ENCODE results near the gene PXYLP1. TPM values are rescaled to one million over a fixed set of nuclear protein-coding genes. Genes with fewer than 3 reads are reported as not detected.

Gene PXYLP1
- total RNA-seq, 1 donor from 2014 or later: 26.1 TPM

- peak overlapping the region; percentile 42 for H3K27ac Mint-ChIP-seq
- peaks cover 13% of the 10 kb centered on the region for H3K27me3 Mint-ChIP-seq
- no peak for TF ChIP-seq CTCF (conservative IDR thresholded peaks at IDR 0.05)
- peaks cover 40% of the 10 kb centered on the region for H3K4me1 Mint-ChIP-seq (ENCODE audit: unreplicated experiment)
- peaks cover 6% of the 10 kb centered on the region for H3K36me3 Mint-ChIP-seq
- H3K4me3 Mint-ChIP-seq: peak overlapping the region; percentile 91
- DNase-seq (ENCODE audit: extremely low spot score, unreplicated experiment): peak; percentile 20
- H3K9me3 Mint-ChIP-seq: no peaks in the 10 kb centered on the region
Observed at GRCh38 chr3:141229132-141229531, 2.5 kb upstream of the PXYLP1 start.

- DNase-seq (ENCODE audit: extremely low spot score, unreplicated experiment): no peak
- Mint-ChIP-seq H3K27me3 (peaks cover 13% of the 10 kb centered on the region), H3K27ac (peak overlapping the region; percentile 42), H3K4me1 (ENCODE audit: unreplicated experiment) (peaks cover 44% of the 10 kb centered on the region), H3K4me3 (peak overlapping the region; percentile 91), H3K9me3 (no peaks in the 10 kb centered on the region), H3K36me3 (peaks cover 12% of the 10 kb centered on the region)
- no peak for TF ChIP-seq CTCF (conservative IDR thresholded peaks at IDR 0.05)
Observed at GRCh38 chr3:141230293-141230692, 1.3 kb upstream of the PXYLP1 start.

DNA sequence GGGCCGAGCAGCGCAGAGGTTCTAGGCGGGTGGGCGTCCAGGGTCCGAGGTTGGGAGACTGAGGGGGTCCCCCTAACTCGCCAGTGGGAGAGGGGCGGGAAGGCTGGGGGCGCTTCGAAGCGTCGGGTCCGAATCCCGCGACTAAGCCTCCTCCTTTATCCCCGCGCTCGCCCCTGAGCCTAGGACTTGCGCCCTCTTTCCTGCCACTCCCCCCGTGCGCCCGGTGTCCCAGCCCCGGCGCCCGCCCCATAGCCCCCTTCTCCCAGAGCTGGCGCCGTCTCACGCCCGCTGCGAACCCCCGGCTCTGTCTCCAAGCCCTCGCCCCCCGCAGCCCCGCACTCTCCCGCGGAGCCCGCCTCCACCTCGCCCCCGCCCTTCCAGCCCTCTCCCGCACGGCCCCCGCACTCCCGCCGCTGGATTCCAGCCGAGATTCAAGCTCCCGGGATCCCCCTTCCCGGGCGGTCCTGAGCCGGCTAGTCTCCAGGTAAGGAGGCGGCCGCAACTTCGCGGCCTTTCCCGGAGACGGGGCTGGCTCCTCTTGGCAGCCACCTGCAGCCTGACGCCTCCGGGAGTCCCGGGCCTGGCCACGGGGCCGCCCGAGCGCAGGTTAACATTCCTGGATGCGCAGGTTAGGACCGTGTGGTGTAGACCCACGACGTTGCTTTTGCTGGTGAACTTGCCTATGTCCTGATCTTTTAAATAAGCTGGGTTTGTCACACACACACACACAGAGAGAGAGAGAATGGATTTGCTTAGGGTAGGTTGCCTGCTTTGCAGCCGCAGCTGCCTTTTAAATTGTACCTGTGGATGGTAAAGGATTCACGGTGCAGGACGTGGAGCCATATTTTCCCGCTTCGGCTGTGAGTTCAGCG is 563 bp downstream of the PXYLP1 start:
- Mint-ChIP-seq H3K27me3 (peaks cover 13% of the 10 kb centered on the region), H3K27ac (peak overlapping the region; percentile 84), H3K4me1 (ENCODE audit: unreplicated experiment) (peaks cover 43% of the 10 kb centered on the region), H3K4me3 (peak overlapping the region; percentile 91), H3K36me3 (peaks cover 16% of the 10 kb centered on the region), H3K9me3 (no peaks in the 10 kb centered on the region)
- no peak for TF ChIP-seq CTCF (conservative IDR thresholded peaks at IDR 0.05)
- no peak for DNase-seq (ENCODE audit: extremely low spot score, unreplicated experiment)

DNA sequence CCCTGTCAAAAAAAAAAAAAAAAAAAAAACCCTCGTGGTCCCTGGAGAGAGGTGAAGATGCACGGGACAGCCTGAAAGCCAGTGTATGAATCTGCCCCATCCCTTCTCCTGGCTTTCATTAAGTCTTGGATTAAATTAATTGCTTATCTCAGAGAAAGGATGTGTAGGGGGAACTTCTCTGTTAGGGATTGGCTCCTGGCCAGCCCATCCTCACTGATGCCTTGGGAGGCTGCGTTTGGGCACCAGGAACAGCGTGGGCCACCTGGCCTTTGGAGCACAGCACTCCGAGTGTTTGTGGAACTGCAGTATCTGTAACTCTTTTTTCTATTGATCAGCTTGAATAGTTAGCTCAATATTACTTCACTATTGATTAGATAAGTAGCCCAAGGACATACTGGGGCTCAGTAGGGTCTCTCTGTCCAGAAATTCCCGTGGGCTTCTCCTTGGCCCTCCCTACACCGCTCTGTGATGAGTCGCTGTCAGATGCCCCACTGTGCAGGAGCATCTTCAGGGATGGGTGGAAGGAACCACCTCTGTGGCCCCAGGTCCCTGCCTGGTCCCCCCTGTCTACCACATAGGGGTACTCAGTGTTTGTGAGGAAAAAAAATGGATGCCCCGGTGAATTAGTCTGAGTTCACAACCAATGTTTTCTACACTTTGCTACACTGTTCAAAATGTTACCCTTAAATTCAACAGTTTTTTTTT is 2.0 kb downstream of the PXYLP1 start:
- H3K27me3 Mint-ChIP-seq: peaks cover 11% of the 10 kb centered on the region
- H3K9me3 Mint-ChIP-seq: no peaks in the 10 kb centered on the region
- no peak for TF ChIP-seq CTCF (conservative IDR thresholded peaks at IDR 0.05)
- peaks cover 31% of the 10 kb centered on the region for H3K4me1 Mint-ChIP-seq (ENCODE audit: unreplicated experiment)
- peaks cover 16% of the 10 kb centered on the region for H3K36me3 Mint-ChIP-seq
- peak overlapping the region; percentile 91 for H3K4me3 Mint-ChIP-seq
- no peak overlapping the region for H3K27ac Mint-ChIP-seq
- peak; percentile 48 for DNase-seq (ENCODE audit: extremely low spot score, unreplicated experiment)

DNA sequence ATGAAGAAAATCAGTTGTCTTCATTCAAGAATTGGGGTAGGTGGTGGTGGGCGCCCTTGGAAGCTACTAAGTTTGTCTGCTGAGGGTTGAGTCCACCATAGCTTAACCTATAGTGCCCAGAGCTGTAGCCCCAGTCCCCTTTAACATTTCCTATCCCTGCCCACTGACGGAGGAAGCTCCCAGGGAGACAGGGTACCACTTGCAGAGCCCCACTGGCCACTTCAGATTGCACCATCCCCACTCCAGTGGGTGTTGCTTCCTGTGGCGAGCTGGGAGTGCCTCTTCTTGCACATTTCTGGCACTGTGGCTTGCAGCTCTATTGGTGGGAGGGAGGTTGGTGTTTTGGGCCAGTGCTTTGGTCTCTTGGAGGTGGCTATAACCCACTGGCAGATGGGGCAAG is 2.7 kb downstream of the PXYLP1 start:
- Mint-ChIP-seq H3K4me3 (no peak overlapping the region), H3K27me3 (peaks cover 7% of the 10 kb centered on the region), H3K36me3 (peaks cover 19% of the 10 kb centered on the region), H3K27ac (no peak overlapping the region), H3K4me1 (ENCODE audit: unreplicated experiment) (peaks cover 24% of the 10 kb centered on the region), H3K9me3 (no peaks in the 10 kb centered on the region)
- DNase-seq (ENCODE audit: extremely low spot score, unreplicated experiment): no peak
- TF ChIP-seq CTCF (conservative IDR thresholded peaks at IDR 0.05): no peak

All from type B pancreatic cell (in vitro differentiated cells).